GM12878 (cell line): ENCODE data around the gene COL15A1.

Experiments
- CEBPB ChIP-seq, 2 experiments: fragments of 150-350 bp in 1 of 2; IDR thresholded peaks; 2 replicates each; pipeline ENCODE4 v1.6.1; 2012 to 2014; ENCODE audit warnings: low read depth in 2 of 2, low read length in 2 of 2, borderline replicate concordance in 1 of 2, inconsistent platforms in 1 of 2
- MTA3 ChIP-seq: IDR thresholded peaks from 2 replicates; pipeline ENCODE4 v1.6.1; 2012; ENCODE audit warnings: low read length, inconsistent platforms, borderline replicate concordance
- POLR2A ChIP-seq: IDR thresholded peaks from 2 replicates; pipeline ENCODE4 v1.6.1; 2011; ENCODE audit warnings: low read depth, mild to moderate bottlenecking, low read length
- RFX5 ChIP-seq: IDR thresholded peaks from 2 replicates; pipeline ENCODE4 v1.6.1; 2011; ENCODE audit warnings: low read depth, low read length, improper control_type of control experiment

DNA sequence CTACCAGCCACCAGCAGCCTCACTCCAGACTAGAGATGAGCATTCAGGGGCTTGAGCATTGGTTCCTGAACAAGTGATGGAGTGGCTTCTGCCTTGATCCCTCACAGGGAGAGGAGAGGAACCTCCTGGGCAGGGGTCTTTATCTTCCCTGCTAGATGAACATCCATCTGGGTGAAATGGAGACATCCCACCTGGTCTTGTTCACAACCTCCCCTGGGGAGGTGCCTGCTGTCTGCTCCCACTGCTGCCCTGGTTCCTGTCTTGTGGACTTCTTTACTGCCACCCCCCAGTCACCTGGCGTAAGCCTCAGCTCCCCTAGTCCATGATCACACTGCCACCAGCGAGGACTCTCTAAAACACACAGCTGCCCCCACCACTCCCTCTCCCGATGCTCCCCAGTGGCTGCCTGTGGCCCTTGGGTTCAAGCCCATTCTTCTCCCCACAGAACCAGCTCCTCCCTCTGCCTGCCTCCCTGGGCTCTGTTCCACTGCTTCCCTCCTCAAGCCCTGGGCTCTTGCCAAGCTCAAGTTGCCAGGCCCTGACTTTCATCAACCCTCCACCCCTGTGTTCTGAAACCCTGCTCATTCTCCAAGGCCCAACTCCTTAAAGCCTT lies 51.5 kb downstream of the COL15A1 start:
- TF ChIP-seq MTA3 (no peak), CEBPB (IDR thresholded peaks at IDR 0.05; ENCODE audit: borderline replicate concordance in 1 of 2, low read depth in 2 of 2, low read length in 2 of 2) (no peak), POLR2A (no peak), RFX5 (no peak)
